ENCODE measurements around the gene POLD2. TPM values are rescaled to one million over a fixed set of nuclear protein-coding genes. Genes with fewer than 3 reads are reported as not detected.

Gene POLD2
- total RNA-seq, 1 donor: 120 TPM

DNA sequence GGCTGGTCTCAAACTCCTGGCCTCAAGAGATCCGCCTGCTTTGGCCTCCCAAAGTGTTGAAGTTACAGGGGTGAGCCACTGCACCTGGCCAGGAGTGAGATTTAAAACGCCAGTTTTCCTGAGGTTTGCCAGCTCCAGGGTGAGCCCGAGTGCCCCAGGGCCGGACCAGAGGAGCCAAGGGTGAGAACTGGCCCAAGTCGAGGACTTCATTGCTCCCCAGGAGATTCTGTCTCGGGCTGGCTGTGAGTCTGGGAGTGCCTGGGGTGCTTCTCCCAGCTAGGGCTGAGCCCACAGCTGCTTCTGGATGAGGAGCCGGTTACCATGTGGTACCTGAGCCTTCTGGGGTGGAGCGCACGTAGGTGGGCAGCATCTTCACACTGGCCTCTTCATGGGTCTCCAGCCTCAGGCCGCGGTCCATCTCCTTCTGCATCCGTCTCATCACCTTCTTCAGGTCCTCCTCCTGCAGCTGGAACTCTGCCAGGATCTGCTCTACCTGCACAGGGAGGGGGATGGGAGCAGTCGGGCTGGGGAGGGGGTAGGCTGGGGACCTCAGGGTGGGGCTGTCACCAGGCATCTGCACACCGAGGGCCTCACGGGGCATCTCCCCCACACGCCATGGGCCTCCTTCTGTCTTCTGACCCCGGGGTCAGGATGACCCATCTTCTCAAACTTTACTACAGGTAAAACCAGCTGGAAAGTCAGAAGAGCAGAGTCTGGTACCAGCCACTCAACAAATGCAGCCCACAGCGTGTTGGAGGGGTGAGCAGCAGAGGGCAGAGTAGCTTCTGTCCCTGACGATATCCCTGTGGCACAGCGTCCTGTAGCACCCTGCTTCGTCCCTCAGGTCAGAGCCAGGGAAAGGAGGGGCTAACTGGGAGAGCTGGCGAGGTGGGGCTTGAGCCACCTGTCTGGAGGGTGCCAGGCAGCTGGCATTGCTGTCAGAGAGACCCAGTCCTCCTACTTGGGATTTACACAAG lies 29.9 kb upstream of the POLD2 start:
- no peak for DNase-seq (ENCODE audit: low read depth in 2 of 3, low spot score in 2 of 3)

DNA sequence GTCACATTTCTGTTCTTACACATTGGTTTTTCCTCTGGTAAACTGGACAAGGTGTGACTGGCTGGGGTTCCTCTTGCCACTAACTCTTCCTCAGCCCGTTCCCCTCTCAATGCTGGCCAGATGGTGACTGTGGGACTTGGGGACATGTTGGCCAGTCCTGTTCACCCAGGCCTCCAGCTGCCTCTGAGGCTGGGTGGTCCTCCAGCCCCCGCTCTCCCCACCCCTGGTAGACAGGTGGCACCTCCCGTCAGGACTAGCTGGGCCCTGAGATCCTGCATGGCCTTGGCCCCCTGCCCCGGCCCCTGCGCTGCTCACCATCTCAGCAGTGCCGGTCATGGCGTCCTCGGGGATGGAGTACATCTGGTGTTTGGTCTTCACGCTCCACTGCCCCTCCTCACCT lies 28.6 kb upstream of the POLD2 start:
- DNase-seq (ENCODE audit: low read depth in 2 of 3, low spot score in 2 of 3): no peak

DNA sequence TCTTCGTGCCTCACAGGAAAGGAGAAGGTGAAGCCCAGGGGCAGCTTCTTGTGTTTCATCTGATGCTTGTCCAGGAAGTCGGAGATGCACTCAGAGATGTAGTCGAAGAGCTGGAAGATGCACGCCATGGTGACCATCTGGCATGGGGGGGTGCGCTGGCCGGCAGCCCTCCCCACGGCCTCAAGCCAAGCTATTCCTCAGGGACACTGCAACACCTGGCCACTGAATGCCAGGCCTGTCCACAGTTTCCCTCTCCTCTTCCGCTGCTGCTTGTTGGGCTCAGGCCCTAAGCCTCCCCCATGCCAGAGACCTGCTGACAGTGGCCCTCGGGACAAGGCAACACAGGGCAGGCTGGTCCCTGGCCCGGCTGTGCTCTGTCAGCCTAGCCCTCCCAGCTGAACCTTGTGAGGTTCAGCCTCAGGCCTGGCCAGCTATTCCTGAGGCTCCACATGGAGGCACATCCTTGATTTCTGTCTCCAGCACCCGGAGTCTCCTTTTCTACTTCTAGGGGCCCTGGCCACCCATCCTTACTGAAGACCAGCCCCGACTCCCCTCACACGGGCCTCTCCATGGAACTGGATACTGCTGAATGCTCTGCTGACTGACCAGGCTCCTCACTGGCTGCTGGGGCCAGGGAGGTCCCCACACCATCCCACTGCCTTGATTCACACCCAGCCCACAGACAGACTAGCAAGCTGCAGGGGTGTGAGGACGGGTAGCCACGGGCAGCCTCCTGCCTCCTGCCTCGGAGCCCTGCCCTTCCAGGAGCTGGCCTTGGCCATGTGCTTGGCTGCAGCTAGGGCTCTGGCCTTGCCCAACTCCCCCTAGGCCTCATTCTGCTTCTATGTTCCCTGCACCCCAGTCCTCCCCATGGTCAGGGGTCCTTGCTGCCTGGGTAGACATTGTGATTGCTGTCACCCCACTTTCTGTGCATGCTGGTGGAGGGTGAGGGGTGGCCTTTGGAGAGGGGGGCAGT lies 27.9 kb upstream of the POLD2 start:
- DNase-seq (ENCODE audit: low read depth in 2 of 3, low spot score in 2 of 3): no peak

DNA sequence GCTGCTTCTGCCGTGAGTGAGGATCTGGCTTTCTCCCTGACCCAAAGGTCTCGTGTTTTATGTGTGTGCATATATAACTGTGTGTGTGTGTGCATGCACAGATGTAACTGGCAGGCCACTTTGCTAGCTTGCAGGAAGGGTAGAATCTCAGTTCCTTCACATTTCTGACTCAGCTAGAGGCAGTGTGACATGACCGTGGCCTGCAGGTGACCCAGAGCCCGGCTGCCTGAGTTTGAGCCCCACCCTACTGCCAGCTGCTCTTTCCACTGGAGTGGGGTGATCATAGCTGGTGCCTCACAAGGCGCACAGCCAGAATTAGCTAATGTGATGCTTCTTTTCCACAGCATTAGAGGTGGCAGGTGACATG lies 27.1 kb upstream of the POLD2 start:
- DNase-seq (ENCODE audit: low read depth in 2 of 3, low spot score in 2 of 3): no peak

DNA sequence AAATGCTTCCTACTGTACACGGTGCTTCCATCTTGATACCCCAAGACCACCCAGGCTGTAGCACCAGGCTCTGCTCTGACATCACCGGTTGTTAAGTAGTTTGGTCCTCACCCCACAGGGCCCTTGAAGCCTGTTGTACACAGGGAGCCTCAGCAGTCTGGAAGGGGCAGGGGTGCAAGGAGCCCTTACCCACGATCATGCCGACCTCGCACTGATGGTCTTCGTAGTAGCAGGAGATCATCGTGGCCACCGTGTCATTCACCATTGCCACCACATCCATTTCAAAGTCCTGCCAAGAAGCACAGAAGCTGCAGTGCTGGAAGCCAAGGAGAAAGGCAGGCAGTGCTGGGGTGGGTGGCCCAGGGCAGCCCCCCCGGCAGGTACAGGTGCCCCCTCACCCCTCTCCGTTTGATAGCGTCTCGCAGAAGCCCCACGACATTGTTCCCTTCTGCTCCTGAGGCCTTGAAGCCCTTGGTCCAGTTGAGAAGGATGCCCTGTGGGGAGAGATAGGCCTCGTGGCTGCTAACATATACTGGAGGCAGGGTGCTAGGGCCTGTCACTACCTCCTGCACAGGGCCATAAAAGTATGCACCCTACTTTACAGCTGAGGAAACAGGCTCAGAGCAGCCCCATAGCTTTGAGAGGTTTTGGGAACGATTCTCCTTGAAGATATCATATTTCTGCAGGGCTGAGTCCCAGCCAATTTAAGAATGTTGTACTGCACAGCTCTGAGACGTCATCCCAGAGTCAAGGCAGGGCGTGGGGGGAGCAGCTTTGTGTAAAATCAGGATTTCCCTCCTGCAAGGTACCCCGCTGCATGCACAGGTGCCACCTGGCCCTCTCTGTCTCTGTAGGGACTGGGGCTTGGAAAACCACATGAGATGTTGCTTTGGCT lies 26.5 kb upstream of the POLD2 start:
- no peak for DNase-seq (ENCODE audit: low read depth in 2 of 3, low spot score in 2 of 3)

DNA sequence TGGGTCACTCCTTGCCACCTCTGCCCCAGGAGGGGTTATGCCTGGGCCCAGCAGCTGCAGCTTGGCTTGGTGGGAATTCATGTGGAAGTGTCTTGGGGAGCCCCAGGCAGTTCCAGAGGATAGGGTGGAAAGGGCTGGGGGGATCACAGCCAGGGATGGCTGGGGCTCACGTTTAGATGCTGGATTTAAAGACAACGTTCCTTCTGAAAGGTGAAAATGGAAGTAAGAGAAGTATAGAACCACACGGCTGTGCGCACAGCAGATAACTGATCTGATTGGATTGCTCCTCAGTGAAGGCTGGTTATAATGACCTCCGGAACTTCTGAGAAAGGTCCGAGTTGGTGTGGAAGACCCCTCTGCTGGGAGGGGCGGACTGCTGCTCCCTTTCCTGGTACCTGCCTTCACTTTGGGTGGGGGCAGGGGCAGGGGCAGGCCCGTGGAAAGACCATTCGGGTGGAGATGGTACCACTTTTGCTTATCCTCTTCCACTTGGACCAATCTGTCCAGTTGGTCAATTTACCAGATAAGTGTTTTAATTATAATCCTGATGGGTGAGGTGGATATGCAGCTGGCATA lies 25.7 kb upstream of the POLD2 start:
- no peak for DNase-seq (ENCODE audit: low read depth in 2 of 3, low spot score in 2 of 3)

DNA sequence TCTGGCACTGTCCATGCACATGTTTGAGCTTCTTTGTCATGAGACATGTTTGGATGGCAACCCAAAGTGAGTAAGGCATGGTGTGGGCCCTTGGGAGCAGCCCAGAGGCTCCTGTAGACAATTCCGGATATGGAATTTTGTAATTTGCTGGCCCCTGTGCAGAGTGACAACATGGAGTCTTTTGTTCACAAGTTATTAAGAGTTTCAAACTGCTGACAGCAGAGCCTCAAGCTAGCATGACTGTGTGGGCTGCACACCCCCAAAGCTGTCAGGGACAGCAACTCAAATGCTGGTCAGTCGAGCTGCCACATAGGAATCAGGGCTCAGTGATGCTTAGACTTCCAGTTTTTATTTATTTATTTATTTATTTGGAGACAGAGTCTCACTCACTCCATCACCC lies 24.8 kb upstream of the POLD2 start:
- DNase-seq (ENCODE audit: low read depth in 2 of 3, low spot score in 2 of 3): no peak

DNA sequence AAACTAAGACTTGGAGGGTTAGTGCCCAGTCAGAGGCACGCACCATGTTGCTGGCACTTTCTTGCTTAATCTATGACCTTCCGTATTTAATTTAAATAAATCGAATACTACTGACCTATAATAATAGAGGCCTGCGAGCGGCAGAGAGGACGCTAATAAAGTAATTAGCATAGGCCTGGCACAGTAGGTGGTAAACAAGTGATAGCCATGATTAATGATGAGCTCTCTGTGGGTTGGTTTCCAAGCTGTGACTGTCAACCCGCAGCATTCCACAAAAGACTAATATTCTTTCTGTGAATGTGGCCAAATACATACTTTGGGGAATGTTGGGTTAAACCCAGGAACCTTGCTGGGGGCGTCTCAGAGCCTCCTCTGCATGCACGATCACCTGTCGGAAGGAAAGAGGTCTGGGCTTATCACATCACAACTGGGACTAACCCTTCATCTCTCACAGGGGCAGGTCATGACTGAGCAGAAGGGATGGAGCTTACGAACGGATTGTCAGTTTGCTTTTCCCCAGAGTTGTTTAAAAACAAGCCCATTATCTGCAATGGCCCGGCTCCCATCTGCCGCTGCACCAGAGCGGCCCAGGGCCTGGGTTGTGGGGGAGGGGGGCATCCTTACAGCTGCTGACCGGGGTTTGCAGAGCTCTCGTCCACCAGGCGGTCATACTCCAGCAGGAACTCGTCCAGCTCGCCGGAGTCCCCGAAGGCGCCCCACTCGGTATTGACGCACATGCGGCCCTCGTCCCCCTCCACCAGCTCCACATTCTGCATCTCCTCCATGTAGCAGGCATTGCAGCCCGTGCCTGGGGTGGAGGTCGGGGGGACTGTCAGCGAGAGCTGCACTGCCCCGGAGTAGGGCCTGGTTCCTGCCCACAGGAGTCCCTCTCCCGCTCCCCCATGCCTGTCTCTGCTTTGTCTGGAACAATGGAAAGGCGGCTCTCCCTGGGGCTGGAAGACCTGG lies 24.0 kb upstream of the POLD2 start:
- DNase-seq (ENCODE audit: low read depth in 2 of 3, low spot score in 2 of 3): no peak

DNA sequence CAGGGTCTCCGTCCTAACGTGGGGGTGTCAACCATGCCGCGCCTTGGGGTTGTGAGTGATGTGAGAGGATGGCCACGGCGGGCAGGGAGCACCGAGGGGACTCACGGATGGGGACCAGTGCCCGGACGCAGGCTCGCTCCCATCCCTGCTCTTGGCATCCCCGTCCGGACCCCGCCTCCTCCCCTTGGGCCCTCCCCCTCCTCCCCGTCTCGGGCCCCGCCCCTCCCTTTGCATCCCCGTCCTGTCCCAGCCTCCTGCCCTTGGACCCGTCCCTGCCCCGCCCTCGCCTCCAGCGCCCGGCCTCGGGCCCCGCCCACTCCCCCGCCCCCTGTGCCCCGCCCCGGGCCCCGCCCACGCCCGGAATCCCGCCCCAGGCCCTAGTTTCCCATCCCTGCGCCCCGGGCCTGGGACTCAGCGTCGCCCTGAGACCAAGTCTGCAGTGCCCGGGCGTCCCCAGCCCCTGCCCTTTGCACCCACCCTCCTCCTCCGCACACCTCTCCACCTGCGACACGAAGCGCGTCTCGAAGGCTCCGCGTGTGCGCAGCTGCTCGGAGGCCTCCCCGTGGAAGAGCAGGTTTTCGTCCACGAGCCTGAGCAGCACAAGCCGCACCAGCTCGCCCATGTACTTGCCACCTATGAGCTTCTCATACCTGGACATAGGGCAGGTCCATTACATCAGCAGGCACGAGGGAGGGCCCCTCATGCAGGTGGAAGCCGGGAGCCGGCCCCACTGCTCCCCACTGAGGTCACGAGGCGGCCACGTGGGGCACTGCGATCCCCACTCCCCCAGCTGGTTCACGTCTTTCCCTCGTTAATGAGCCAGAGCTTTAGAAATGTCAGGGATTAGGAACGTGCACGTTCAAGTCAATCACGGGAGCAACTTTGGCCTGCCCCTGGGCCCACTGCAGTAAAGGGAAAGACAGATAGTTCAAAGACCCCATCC lies 22.9 kb upstream of the POLD2 start:
- DNase-seq (ENCODE audit: low read depth in 2 of 3, low spot score in 2 of 3): peak in 2 of 3 donors; percentile 39 to 43

DNA sequence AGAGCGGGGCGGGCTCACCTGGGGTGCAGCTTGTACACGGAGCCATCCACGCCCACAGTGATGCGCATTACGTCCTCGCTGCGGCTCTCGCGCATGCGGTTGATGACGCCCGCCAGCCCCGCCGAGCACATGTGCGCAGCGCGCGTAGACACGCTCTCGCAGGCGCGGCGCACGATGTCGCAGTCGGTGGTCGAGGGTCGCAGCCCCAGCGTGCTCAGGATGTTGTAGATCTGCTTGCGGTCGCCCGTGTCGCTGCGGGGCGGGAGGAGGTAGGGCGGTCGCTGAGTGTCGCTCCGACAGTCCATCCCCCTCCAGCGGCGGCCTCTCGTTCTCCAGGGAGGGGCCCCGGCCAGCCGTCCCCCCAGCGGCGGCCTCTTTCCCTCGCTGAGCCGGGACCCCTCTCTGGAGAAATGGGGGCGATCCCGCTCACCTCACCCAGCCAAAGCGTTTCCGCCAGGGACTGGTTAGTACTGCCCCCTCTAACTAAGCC lies 22.2 kb upstream of the POLD2 start:
- peak in 2 of 3 donors; percentile 13 to 51 for DNase-seq (ENCODE audit: low read depth in 2 of 3, low spot score in 2 of 3)

DNA sequence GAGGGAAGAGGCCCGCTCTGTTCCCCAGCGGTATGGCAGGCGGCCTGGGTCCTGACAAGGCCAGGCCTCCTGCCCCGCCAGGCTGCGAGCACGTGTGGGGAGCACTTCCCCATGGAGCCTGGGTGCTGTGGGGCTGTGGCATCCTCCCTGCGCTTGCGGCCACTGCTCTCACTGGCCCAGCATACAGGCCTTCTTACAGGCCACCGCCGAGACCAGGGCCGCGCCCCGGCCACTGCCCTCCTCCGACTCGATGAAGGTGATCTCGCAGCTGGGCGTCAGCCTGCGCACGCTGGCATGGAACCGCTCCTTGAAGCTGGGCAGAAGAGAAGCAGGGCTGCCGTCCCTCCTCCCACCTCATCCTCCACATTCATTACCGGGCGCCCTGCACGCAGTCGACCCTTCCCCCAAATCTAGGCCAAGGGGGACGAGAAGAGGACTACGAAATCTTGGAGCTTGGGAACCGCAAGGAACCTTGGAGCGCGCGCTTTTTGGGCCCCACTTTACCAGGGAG lies 21.7 kb upstream of the POLD2 start:
- no peak for DNase-seq (ENCODE audit: low read depth in 2 of 3, low spot score in 2 of 3)

DNA sequence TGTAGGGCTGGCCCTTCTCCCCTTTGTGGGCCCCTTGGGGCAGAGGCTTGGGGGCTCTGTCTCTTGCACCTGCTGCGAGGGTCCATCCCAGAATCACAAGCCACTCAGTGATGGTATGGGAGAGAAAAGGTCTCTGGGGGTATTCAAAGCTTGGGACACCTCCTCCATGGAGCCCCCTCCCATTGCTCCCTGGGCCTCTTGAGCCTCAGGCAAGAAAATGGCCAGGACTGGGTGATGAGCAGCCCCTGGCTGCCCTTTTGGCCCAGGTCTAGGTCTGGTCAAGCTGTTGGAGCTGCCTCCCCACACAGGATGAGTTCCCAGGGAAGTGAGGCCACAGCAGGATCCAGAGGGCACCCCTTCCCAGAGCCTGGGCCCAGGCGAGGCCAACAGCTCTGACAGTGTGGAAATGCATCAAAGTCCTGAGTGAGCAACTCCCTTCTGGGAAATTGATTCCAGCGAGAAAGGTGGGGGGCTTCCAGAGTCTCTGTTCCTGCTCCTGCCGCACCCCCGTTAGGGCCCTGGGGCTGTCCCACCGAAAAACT lies 21.1 kb upstream of the POLD2 start:
- DNase-seq (ENCODE audit: low read depth in 2 of 3, low spot score in 2 of 3): no peak

DNA sequence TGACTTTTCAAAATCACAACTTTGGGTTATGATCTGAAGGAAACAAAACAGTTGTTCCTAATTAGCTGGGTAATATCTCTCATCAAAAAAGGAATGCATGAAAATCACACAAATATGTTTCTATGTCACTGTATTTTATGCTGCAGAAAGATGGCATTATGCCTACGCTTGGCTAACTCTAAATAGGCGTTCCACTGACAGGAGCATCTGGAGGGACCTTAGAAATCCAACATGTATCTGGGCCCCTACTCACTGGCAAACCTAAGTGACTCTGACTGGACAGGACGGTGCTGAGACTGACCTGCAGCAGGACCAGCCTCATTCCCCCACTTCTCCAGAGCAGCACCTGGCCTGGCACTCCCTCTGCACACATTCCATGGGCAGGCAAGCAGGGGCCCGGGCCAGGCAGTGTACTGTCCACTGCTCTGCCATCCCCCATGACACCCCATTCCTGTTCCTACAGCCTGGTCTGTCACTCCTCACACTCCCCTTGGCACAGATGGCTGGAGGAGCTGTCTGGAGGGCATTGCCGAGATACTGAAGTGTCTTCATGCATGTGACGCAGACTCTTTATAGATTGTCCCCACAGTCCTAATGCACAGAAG lies 20.4 kb upstream of the POLD2 start:
- DNase-seq (ENCODE audit: low read depth in 2 of 3, low spot score in 2 of 3): no peak

DNA sequence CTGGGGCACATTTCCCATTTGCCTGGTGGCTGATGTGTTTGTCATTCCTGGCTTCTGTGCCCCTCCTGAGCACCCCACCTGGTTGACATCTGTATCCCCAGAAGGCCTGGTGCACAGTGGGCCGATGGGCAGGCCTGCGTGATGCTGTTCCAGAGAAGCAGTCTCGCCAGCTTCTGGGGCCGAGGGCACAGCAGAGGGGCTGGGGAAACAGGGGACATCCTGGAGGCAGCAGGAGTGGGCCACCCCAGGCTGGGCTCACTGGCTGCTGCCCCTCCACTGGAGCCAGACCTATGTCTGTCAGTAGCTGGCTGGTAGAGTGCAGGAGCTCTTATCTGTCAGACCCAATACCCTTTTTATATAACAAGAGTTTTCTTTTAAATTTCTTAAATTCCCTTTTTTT lies 18.7 kb upstream of the POLD2 start:
- DNase-seq (ENCODE audit: low read depth in 2 of 3, low spot score in 2 of 3): no peak

DNA sequence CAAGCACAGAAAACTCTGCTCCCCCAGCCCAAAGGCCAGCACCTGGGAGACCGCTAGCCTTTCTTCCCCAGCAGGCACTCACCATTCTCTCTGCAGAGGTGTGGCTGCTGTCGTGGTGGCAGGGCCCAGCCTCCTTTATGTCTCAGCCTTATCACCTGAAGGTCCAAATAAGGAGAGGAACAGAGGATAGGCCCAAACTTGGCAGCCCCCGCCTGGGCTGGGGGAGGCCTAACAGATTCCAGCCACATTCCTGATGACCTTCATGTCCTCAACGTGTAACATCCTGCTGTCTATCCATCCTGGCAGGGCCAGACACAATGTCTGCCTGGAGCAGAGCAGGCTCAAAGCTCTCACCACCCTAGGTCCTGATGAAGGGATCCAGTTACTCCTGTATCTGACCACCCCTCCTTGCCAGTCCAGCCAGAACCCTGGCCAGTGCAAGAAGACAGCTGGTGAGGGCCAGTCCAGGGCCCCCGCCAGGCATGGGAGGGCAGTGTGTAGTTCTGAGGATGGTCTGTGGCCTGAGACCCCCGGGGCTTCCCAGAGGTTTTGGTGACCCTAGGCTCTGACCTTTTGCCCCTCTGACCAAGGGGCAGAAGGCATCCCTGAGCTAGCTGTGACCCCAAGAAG lies 18.0 kb upstream of the POLD2 start, which contains the start of gene MYL7:
MYL7 (minus strand) TSS at position 112 of the 630 bp plus-strand sequence; CDS start at position 85, 27 bp downstream.
- DNase-seq (ENCODE audit: low read depth in 2 of 3, low spot score in 2 of 3): no peak

DNA sequence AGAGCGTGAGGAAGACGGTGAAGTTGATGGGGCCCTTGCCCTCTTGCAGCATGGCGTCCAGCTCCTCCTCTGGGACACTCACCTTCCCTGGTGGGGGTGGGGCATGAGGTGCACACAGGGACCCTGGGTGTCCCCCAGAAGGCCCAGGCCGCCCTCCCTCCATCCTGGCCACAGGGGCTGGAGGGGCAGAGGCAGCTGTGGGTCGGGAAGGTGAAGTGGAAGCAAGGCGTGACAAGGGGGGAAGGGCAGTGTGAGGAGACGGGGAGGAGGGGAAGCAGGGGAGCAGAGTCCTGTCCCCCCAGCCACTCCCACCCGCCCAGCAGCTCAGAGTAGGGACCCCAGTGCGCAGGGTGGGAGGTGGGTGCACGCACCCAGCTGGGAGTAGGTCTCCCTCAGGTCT lies 17.0 kb upstream of the POLD2 start:
- DNase-seq (ENCODE audit: low read depth in 2 of 3, low spot score in 2 of 3): no peak
